Aorta (tissue), 4 donors: Measurements from ENCODE around the gene CCR6. TPM values are rescaled to one million over a fixed set of nuclear protein-coding genes. Genes with fewer than 3 reads are reported as not detected.

Experiments used
- polyA plus RNA-seq, 2 donors: library from polyadenylated mRNA; stranded (reverse); fragments of 200-250 nt; gene quantifications; one replicate each; pipeline ENCODE4 v1.2.3, GENCODE V29; 2013
- total RNA-seq, 2 donors: library from RNA; stranded (reverse); fragmentation: NEBNext Ultra II Directional; extraction: Animal tissue kit (Norgen Biotek cat#: 25700); gene quantifications; one replicate each; pipeline ENCODE4 v1.2.1, GENCODE V29; 2021
- donor health status: healthy with polysubstance abuse.
- donor health status: Bipolar disorder and iron deficiency.
- donor health status: DM: no; HTN: no; CAD: no.
- donor health status: DM: yes; HTN: yes; CAD: no.

CCR6 gene
- total and polyA plus RNA-seq, 4 donors: 0.54 TPM; not detected in 3

Other genes with a start within 250 kb of the CCR6 start
- gene RNASET2, start 166.5 kb upstream of the CCR6 start, total RNA-seq: 10 to 100 TPM; 23.3 to 64.8 TPM
- 10 to 100 TPM; 26.8 to 42.1 TPM for gene RNASET2, start 166.5 kb upstream of the CCR6 start, polyA plus RNA-seq
- gene CEP43, start 123.7 kb upstream of the CCR6 start, total RNA-seq: 10 to 100 TPM in 1 of 2 donors, 1 to 10 TPM in 1; 8.4 to 13.6 TPM
- gene CEP43, start 123.7 kb upstream of the CCR6 start, polyA plus RNA-seq: 1 to 10 TPM; 7.8 to 9.4 TPM
- gene GPR31, start 34.9 kb downstream of the CCR6 start, total RNA-seq: not detected
- not detected for gene GPR31, start 34.9 kb downstream of the CCR6 start, polyA plus RNA-seq
- gene UNC93A, start 168.2 kb downstream of the CCR6 start, total RNA-seq: not detected
- not detected for gene UNC93A, start 168.2 kb downstream of the CCR6 start, polyA plus RNA-seq
- gene TTLL2, start 202.0 kb downstream of the CCR6 start, total RNA-seq: not detected
- gene TTLL2, start 202.0 kb downstream of the CCR6 start, polyA plus RNA-seq: not detected